Superior temporal gyrus (tissue), 1 donor: ENCODE results near the gene MBOAT1.
"Not testable (repeated sequence)": the region's sequence is repeated elsewhere in the genome, so short reads cannot be mapped to it uniquely, and the experiment has no call there.

Source experiments
- DNase-seq: peaks from one replicate; pipeline ENCODE4 v3.0.0-alpha.2; 2016; ENCODE audit errors: extremely low spot score

The MBOAT1 gene

DNA sequence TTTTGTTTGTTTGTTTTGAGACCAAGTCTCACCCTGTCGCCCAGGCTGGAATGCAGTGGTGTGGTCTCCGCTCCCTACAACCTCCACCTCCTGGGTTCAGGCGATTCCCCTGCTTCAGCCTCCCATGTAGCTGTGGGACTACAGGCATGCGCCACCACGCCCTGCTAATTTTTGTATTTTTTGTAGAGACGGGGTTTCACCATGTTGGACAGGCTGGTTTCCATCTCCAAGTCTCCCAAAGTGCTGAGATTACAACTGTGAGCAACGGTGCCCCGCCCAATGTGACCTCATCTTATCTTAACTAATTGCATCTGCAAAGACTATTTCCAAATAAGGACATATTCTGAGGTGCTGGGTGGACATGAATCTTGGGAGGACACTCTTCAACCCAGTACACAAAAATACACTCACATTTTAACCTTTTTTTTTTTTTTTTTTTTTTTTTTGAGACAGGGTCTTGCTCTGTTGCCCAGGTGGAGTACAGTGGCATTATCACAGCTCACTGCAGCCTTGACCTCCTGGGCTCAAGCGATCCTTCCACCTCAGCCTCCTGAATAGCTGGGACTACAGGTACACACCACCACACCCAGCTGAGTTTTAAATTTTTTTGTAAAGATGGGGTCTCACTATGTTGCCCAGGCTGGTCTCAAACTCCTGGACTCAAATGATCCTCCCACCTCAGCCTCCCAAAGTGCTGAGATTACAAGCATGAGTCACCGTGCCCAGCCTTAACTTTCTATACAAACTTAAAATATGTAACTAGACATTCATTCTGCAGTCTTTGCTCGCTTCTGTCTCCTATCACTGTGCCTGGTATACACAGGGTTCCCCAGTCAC is 72.9 kb downstream of the MBOAT1 start:
- DNase-seq, result not testable (repeated sequence)

DNA sequence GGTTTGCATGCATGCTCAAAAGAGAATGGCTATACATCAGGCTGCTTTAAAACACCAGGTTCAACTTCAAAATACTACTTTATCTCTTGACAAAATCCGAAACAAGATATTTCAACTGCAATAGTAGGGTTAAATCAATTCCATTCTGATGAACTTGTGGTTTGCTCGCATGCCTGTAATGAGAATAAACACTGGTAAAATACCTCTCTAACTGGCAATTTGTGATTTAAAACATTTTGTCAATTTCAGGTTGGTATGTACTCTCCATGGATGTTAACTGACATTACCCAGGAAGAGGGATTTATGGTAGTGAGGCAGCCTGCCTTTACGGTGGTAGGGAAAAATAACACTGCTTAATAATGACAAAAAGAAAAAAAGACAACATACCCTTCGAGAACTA is 74.4 kb downstream of the MBOAT1 start:
- no peak for DNase-seq

DNA sequence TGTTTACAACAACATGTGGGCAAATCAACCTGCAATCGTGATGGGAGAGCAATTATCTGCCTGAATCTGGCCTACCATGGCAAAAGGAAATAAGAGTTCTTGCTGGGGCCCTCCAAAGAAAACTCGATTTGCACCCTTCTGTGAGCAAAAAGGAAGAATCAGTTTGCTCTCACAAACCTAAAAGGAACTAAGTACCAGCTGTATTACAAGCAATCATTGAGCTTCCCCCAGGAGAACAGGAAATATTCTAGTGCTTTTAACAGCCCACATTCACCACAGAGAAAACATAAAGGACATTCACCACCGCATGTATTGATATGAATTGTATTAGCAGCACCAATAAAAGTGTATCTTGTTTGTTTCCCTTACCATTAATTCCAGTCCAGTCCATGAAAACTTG is 75.0 kb downstream of the MBOAT1 start:
- DNase-seq, result no peak

DNA sequence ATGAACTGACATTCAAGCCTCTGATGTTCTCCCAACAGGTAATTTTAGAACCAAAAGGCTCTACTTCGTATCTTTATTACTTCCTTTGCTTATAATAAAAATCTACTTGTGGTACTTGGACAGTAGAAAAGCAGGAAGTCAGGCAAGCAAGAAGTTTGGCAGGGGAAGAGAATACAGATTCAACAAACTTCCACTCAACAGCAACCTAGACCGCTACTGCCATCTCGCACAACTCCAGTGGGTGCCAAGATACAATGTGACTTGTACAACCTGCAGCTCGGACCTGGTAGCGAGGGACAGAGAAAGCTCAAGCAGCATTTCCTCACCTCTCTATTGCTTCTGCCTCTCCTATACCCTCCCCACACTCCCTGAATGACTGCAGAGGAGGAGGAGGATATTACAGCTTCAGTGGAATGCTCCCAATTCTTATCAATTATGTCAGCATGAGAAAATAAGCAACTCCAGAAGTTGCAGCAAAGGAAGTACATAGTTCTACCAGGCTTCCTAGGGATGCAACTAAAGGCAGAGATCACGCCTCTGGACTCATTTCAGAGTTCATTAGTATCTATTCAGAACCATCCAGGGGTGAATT is 76.5 kb downstream of the MBOAT1 start:
- DNase-seq, result no peak

DNA sequence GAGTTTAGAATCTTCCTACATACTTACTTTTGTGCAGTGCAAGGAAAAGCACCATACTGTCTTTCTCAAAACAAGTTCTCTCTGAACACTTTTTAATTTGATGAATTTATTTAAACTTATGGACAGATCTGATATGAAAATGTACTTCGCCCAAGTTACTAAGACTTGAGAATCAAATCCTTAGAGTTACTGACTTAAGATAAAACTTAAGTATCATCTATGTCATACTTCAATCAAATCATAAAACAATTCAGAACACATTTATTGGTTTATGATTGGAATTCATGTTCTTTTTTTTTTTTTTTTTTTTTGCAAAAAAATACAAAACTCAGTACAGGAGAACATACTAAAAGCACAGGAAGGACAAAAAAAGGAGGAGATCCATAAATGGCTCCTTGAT is 77.7 kb downstream of the MBOAT1 start:
- DNase-seq, result no peak

DNA sequence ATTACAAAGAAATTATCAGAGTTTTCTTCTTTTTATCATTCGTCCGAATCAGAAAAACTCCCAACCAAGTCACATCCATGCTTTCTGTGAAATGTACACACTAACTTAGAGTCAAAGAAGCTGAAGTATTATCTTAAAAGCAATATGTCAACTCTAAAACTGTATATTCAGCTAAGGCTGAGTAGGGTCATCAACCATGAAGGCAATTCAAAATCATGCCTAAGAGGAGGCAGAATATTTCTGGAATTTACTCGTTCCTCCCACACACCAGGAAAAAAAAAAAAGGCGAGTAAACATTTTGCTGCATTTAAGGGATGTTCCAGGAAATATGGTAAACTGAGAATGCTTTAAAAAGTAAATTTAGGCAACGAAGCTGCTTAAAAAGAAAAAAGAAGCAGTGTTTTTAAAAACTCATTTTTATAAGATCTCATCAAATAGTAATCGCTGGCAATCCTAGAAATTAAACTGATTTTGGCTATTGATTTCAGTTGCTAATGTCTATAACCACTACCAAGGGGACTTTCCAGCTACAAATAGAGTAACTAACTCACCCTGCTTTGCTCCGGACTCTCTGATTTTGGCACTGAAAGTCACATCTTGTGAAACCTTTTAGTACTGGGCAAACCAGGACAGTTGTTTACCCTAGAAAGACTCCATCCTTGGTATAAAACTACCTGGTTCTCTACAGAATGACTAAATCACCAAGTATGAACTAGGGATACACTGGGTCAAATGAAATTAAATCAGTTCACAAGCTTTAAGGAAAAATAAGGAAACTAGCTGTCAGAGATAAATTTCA is 82.8 kb downstream of the MBOAT1 start:
- no peak for DNase-seq

DNA sequence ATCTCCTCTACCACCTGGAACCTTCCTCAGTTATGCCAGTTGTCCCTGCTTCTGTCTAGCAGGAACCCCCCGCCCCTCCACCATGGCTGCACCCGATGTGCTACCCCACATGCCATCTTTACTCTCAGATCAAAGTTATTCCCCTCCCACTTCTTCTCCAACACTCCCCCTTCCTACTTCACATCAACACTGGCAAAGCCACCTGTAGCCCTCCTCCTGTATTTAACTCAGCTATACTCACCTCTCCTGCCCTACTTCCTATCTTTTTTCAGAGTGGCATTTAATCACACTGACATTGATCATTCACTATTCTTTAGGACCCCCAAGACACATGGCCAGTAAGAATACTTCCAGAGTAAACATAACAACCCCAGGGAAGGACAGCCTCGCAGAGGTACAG is 84.3 kb downstream of the MBOAT1 start:
- DNase-seq, result no peak

DNA sequence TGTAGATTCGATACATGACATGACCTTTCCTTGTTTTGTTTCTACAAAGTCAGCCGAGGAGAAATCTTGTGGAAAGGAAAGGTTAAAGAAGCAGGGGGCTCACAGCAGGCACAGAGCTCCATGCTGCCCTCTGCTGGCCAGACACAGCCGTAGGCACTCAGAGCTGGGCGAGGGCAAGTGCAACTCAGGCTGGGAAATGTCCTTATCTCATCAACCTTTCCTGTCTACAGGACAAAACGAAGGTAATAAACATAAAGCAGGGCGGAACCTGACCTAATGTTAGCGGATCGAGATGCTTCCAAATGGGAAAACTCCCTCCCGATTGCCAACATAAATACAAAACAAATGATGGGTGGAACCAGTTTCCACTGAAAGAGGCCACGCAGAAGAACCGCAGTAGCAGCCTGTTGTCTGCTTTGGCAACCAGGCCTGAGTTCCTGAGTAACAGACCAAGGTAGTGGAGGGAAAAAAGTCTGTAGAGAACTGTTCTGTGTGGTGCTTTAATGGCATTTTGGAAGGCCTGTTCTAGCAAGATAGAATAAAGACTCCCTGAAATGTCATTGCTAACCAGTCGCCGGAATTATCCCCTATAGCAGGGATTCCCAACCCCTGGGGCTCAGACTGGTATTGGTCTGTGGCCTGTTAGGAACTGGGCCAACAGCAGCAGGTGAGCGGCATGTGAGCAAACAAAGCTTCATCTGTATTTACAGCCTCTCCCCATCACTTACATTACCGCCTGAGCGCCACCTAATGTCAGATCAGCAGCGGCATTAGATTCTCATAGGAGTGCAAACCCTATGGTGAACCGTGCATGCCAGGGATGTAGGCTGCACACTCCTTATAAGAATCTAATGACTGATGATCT is 85.2 kb downstream of the MBOAT1 start:
- peak; percentile 77 for DNase-seq

DNA sequence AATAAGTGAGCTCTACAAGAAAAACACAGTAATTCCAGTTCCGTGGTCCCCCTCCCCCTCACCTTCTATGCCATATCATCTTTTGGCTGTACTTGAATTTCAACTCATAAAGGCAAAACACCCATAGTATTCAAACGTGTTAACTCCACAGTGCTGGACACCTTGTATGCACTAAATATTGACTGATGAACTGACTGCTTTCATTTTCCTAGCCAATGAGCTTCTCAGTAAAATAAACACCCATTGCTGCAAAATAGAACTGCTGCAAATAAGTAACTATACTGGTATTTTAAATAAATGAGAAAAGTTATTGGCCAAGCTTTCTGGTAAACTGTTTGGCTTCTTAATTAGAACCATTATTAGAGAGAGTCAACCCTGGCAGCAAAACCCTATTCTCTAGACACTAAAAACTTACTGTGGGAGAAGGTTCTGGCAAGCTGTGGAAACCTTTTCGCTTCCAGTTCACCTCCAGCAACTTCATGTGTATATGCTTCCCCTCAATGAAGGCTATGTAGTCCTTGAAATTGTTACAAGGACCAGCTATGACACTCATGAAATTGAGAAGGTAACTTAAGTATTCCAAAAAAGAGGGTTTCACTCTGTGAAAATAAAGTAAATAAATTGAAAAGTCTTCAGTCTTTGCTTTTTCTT is 86.0 kb downstream of the MBOAT1 start:
- no peak for DNase-seq

DNA sequence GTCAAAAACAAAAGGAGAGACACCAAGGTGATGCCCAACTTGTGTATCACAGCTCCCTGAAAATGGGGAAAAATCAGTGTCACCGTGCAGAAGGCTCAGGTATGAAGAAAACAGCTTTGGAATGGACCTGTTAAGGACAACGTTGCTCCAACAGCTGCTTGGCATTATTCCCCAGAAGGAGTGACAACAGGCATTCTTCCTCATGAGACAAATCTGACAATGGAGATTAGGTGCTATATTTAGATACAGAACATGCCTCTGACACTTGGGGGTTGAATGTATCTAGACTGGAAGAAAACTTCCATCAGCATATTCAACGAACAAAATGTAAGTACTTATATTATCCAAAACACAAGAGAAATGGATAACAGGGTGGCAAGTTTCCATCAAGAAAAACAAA is 87.7 kb downstream of the MBOAT1 start:
- DNase-seq, result no peak

DNA sequence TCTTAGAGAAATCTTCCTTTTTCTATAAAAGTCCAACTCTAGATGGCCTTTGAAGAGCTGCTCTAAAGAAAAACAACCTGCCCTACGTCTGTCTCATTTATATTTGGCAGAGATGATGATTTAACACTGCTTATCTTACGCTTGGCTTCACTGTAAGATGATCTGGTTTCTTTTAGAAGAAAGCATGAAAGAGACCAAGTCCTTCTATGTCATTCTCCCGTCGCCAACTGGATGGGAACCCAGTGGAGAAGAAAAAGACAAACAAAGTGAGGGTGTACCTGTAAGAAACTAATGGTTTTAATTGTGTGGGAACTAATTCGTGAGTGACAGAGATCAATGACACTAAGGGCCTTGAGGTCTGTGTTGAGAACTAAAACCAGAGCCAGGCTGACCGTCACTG is 92.8 kb downstream of the MBOAT1 start:
- DNase-seq, result no peak

DNA sequence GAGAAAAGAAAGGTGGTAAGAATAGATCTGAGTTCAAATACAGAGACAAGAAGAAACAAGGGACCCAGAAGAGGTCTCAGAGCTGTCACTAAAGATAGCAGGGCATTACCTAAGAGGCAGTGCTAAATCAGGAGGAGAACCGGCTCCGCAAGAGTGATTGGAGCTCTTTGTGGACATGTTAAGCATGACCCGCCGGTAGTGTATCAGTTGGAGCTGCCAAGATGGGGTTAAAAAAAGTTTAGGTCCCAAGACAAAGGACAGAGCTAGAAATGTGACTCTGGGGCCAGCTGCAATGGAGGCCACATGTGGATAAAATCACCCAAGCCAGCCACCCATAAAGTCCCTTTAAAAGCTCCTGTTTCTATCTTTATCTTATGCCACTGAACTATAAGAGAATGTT is 93.4 kb downstream of the MBOAT1 start:
- DNase-seq, result no peak

DNA sequence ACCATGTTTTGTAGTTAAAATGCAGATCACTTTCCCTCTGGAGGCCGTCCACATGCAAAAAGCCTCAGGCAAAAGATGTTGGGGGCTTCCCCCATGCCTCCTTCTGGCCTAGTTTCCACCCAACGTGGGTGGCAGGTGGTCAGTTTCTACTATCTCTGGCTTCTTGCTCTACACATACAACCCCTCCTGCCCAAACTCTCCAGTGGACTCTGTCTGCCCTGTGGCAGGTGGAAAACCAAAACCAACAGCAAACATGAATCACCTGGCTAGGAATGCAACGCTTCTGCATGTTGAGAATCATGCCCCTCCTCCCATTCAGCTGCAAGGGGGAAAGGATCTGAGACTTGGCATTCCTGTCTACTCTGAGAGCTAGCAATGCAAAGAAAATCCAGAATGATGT is 94.8 kb downstream of the MBOAT1 start:
- DNase-seq, result no peak

DNA sequence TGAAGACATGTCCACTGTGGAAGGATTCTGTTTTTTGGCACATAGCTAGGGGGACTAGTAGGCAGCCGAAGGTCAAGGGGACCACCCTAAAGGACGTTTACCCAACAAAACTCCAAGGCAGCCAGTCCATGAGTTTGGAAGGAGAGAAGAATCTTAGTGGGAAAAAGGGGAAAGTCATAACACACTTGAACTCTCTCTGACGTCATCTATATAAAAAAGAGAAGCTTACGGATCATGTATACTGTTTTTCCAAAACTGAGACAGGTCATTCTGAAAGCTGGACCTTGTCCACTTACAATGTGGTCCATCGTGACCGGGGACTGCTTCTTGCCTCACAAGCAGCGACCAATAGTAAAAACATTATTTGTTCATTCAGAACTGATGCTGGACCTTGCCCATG is 95.5 kb downstream of the MBOAT1 start:
- no peak for DNase-seq

DNA sequence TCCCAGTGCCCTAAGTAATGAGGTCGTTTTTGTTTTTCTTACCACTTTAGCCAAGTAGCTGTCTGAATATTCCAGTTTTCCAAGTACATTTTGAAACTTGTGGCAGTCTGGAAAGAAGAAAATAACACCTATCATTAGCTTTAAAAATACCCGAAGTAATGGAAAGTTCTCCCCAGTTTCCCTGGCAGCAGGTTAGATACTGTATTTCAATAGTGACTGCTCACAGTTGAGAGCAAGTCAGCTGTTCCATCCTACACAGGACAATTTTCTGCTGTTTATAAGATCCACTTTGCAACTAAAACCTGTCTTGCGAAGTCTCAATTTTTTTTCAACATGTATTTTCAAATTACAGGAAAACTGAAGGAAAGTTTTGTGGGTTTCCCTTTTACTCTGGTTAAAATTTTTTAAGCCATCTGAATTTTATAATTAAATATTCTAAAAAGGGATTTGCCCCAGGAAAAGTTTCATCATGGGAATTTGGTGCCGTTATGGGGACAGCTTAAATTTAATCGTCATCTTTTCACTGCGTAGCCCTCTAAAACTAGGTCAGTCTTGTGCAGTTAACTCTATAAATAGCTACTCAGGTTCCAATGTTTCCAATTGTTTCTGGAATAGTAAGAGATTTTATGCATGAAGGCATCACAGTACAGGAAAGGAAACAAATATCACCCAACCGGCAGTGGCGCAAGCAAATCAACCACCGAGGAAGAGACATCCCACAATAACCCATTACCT is 96.9 kb downstream of the MBOAT1 start:
- no peak for DNase-seq

DNA sequence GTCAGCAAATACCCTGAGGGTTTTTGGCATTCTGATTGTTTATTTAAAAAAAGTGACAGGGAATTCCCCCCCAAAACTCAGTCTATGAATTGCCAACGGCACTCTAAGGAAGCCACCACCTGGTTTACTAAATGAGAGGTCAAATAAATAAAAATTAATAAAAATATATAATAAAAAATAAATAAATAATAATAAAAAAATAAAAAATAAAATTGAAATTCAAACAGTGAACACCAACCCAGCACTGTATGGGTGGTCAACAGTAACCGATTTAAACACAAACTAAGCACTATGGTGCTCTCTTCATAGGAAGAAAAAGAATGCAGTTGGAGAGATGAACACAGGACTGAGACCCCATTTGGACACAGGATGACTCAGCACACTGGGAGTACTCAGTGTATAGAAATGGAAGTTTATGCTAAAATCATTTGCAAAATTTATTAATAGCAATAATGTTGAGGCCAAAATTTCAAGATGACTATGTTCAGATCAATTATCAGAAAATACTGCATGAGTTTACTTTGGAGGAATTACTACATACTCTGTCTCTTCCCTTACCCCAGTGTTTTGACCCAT is 98.5 kb downstream of the MBOAT1 start:
- DNase-seq, result no peak

DNA sequence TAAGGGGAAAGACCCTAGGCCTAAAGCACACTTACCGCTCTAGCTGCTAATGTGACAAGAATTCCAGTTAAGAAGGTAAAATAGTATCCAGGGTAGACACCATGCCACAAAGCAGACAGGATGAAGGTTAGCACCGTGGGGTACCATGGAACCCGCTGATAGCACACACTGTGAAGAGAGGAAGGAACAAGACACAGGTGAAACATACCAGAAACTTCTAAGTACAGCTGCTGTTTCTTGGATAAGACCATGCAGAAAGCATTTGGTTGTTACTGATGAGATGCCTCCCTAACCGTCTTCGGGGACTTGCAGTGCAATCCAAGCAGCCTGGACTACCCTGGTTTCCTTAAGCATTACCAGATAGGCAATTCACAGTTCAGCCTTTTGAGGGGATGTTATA is 99.4 kb downstream of the MBOAT1 start:
- DNase-seq, result no peak

DNA sequence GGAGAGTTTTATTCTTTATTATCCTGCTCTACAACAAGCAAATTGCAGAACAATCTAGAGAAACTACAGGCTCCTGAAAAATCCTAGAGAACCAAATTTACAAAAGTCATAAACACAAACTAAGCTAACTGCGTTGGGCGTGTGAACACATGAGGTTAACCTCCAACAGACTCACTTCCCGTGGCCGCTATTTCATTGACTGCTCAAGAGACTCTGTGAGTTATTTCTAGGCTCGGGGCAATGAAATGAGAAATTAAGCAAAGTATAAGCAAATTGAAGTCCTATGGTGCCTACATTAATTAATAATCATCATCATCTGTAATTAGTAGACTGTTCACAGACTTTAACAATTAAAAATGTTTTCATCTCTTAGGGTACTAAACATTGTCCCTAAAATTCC is 100.0 kb downstream of the MBOAT1 start:
- DNase-seq, result no peak

DNA sequence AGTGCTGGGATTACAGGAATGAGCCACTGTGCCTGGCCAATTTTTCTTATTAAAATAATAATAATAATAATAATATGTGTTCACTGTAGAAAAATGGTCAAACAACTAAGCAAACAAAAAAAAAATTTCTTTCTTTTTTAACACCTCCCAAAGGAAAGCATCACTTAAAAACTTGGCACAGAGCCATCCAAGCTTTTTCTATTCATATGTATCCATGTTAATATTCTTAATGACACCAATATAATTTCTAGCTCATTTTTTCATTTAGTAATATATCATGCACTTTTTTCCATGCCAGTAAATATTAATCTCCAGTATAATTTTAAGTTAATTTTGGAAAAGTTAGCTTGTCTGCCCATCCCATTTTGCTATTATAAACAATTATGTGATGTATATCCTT is 101.8 kb downstream of the MBOAT1 start:
- no peak for DNase-seq

DNA sequence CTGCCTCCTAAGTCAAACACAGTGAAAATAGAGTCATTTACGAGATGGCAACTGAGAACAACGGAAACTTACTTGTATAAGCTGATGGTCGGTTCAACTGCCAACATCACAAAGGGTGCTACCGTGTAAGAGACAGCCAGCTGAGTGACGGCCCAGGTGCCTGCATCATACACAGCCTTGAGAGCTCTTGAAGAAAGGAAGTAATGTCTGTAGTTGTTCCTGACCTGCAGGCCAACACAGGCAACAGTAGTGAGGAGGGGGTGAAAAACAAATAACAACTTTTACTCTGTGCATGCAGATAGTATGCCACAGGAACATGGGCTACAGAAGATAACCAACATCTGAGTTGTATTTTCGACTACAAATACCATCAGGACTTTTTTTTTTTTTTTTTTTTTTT is 102.7 kb downstream of the MBOAT1 start:
- no peak for DNase-seq
